Esophagus muscularis mucosa (tissue), 4 donors: Measurements from ENCODE around the gene ARMC12. TPM values are rescaled to one million over a fixed set of nuclear protein-coding genes. Genes with fewer than 3 reads are reported as not detected.

Experiments used
- DNase-seq: peaks from one replicate; pipeline ENCODE4 v3.0.0-alpha.2; 2017; ENCODE audit errors: extremely low spot score
- H3K27ac ChIP-seq, 4 donors: fragments of 200-600 bp; sonication (generic); replicated peaks in 1 of 4; 1 replicate in 3 of 4; 2 replicates in 1 of 4; pipeline ENCODE4 v1.5.1; 2016 to 2019; ENCODE audit warnings: mild to moderate bottlenecking in 1 of 4
- H3K27me3 ChIP-seq, 4 donors: fragments of 200-600 bp; sonication (generic); one replicate each; pipeline versions ENCODE4 v1.5.1 to v1.6.0; 2016 to 2019
- H3K36me3 ChIP-seq, 4 donors: fragments of 200-600 bp; sonication (generic); one replicate each; pipeline ENCODE4 v1.5.1; 2016 to 2019
- H3K4me1 ChIP-seq, 4 donors: fragments of 200-600 bp; sonication (generic); one replicate each; pipeline ENCODE4 v1.5.1; 2016 to 2019
- H3K4me3 ChIP-seq, 4 donors: fragments of 200-600 bp; sonication (generic); 1 replicate in 2 of 4; 2 replicates in 2 of 4; pipeline ENCODE4 v1.5.1; 2016 to 2019; ENCODE audit warnings: mild to moderate bottlenecking in 4 of 4, moderate library complexity in 1 of 4
- H3K9me3 ChIP-seq, 4 donors: fragments of 200-600 bp; sonication (generic); 1 replicate in 3 of 4; 2 replicates in 1 of 4; pipeline ENCODE4 v1.5.1; 2016 to 2019
- CTCF ChIP-seq, 3 experiments: fragments of 200-600 bp in 2 of 3; fragments of 450-650 bp in 1 of 3; sonication (generic) in 2 of 3; IDR thresholded peaks; one replicate each; pipeline ENCODE4 v1.5.1; 2017 to 2019; ENCODE audit warnings: antibody characterized with exemption in 3 of 3, mild to moderate bottlenecking in 2 of 3, moderate library complexity in 1 of 3
- EP300 ChIP-seq: sonication (generic); formaldehyde crosslinking; IDR thresholded peaks from one replicate; pipeline ENCODE4 v1.6.1; 2017; ENCODE audit warnings: antibody characterized with exemption
- POLR2A ChIP-seq: fragments of 450-650 bp; IDR thresholded peaks from one replicate; pipeline ENCODE4 v1.6.1; 2017; ENCODE audit warnings: antibody characterized with exemption, moderate library complexity, mild to moderate bottlenecking, low read depth
- POLR2AphosphoS5 ChIP-seq, 2 donors: sonication (generic); formaldehyde crosslinking; IDR thresholded peaks; one replicate each; pipeline ENCODE4 v1.6.1; 2017; ENCODE audit warnings: antibody characterized with exemption in 2 of 2
- WGBS: methylation state at CpG from one replicate; pipeline ENCODE4 v1.1.5; 2018; 5-methylcytosine and 5-hydroxymethylcytosine counted together
- intact Hi-C: fragments of 100-400 bp; cut with DNase I; formaldehyde crosslinking; loops from one replicate; pipeline ENCODE4 v1.15.1; 2023
- total RNA-seq, 4 donors: library from RNA; depleted of rRNA; stranded (reverse); fragments of >200 nt; gene quantifications; one replicate each; pipeline versions ENCODE4 v1.1.0 to v1.2.1, GENCODE V29; 2016

Gene ARMC12
- total RNA-seq, 4 donors from 2014 or later: 0.50 to 1.0 (median 0.83) TPM; not detected in 1

GRCh38 chr6:35782424-35782823 is 45.6 kb downstream of the ARMC12 start:
- intact Hi-C loops: no loop called here
- no peak for DNase-seq
- TF ChIP-seq CTCF (IDR thresholded peaks at IDR 0.05): no peak
- TF ChIP-seq POLR2A: no peak
- no peak for TF ChIP-seq POLR2AphosphoS5 (IDR thresholded peaks at IDR 0.05)
- TF ChIP-seq EP300: no peak

GRCh38 chr6:35784200-35784599 is 47.4 kb downstream of the ARMC12 start:
- intact Hi-C loops: no loop called here
- Histone ChIP-seq H3K9me3 (no peaks in the 10 kb centered on the region), H3K4me3 (no peak overlapping the region), H3K36me3 (no peaks in the 10 kb centered on the region), H3K27me3 (peaks cover 0 to 85% (median 18%) of the 10 kb centered on the region in 4 donors), H3K27ac (no peak overlapping the region), H3K4me1 (peaks cover 0 to 5% (median 2%) of the 10 kb centered on the region in 4 donors)
- 85% methylated on average over 2 of the region's 2 CpGs for WGBS
- DNase-seq: no peak
- TF ChIP-seq POLR2A (no peak), CTCF (IDR thresholded peaks at IDR 0.05) (no peak), POLR2AphosphoS5 (IDR thresholded peaks at IDR 0.05) (no peak), EP300 (no peak)

More at GRCh38 chr6:35782424-35782823, 45.6 kb downstream of the ARMC12 start:
- peaks cover 0 to 5% (median 2%) of the 10 kb centered on the region in 4 donors for H3K4me1 ChIP-seq
- no peak overlapping the region for H3K4me3 ChIP-seq
- WGBS: 66% methylated on average over 3 of the region's 3 CpGs
- H3K36me3 ChIP-seq: no peaks in the 10 kb centered on the region
- H3K9me3 ChIP-seq: no peaks in the 10 kb centered on the region
- no peak overlapping the region for H3K27ac ChIP-seq
- peaks cover 0 to 75% (median 9%) of the 10 kb centered on the region in 4 donors for H3K27me3 ChIP-seq

- DNase-seq: no peak
- no peaks in the 10 kb centered on the region for H3K9me3 ChIP-seq
- TF ChIP-seq POLR2A: no peak
- no peak for TF ChIP-seq POLR2AphosphoS5 (IDR thresholded peaks at IDR 0.05)
- TF ChIP-seq EP300: no peak
- TF ChIP-seq CTCF (IDR thresholded peaks at IDR 0.05): no peak
- H3K4me1 ChIP-seq: peaks cover 0 to 5% (median 2%) of the 10 kb centered on the region in 4 donors
- H3K4me3 ChIP-seq: no peak overlapping the region
- H3K27me3 ChIP-seq: peaks cover 0 to 82% (median 20%) of the 10 kb centered on the region in 4 donors
- WGBS: 63% methylated on average over 2 of the region's 2 CpGs
- no peak overlapping the region for H3K27ac ChIP-seq
- no peaks in the 10 kb centered on the region for H3K36me3 ChIP-seq
- intact Hi-C loops: no loop called here
Observed at GRCh38 chr6:35786272-35786671, 49.4 kb downstream of the ARMC12 start.

GRCh38 chr6:35786810-35787209 is 50.0 kb downstream of the ARMC12 start:
- Histone ChIP-seq H3K27ac (no peak overlapping the region), H3K36me3 (no peaks in the 10 kb centered on the region), H3K4me1 (peaks cover 0 to 5% (median 2%) of the 10 kb centered on the region in 4 donors), H3K4me3 (no peak overlapping the region), H3K27me3 (peaks cover 0 to 85% (median 20%) of the 10 kb centered on the region in 4 donors), H3K9me3 (no peaks in the 10 kb centered on the region)
- TF ChIP-seq POLR2AphosphoS5 (IDR thresholded peaks at IDR 0.05) (no peak), POLR2A (no peak), CTCF (IDR thresholded peaks at IDR 0.05) (no peak), EP300 (no peak)
- intact Hi-C loops: loop anchor here (1.0 kb wide), 1 partner anchor 11 kb away; no protein-coding TSS in a partner anchor
- 57% methylated on average over 23 of the region's 25 CpGs for WGBS
- DNase-seq: no peak
